Suprapubic skin (tissue), 4 donors: Measurements from ENCODE around the gene TNKS2. TPM values are rescaled to one million over a fixed set of nuclear protein-coding genes. Genes with fewer than 3 reads are reported as not detected.
A peak's percentile ranks its signal among the peaks of the same experiment; 100 is the strongest.

Source experiments
- DNase-seq, 2 donors: peaks; one replicate each; pipeline ENCODE4 v3.0.0-alpha.2; 2019; ENCODE audit warnings: low spot score in 2 of 2
- H3K27ac ChIP-seq: fragments of 200-600 bp; sonication (generic); one replicate; pipeline ENCODE4 v1.5.1; 2019
- H3K27me3 ChIP-seq: fragments of 200-600 bp; sonication (generic); one replicate; pipeline ENCODE4 v1.5.1; 2019
- H3K36me3 ChIP-seq: fragments of 200-600 bp; sonication (generic); one replicate; pipeline ENCODE4 v1.5.1; 2019
- H3K4me1 ChIP-seq: fragments of 200-600 bp; sonication (generic); one replicate; pipeline ENCODE4 v1.5.1; 2019
- H3K4me3 ChIP-seq: fragments of 200-600 bp; sonication (generic); one replicate; pipeline ENCODE4 v1.5.1; 2019; ENCODE audit warnings: mild to moderate bottlenecking
- H3K9me3 ChIP-seq: fragments of 200-600 bp; sonication (generic); one replicate; pipeline ENCODE4 v1.5.1; 2019
- CTCF ChIP-seq, 2 donors: fragments of 200-600 bp in 1 of 2; fragments of 450-650 bp in 1 of 2; sonication (generic) in 1 of 2; IDR thresholded peaks; one replicate each; pipeline ENCODE4 v1.5.1; 2016 to 2019; ENCODE audit warnings: antibody characterized with exemption in 2 of 2, mild to moderate bottlenecking in 1 of 2, moderate library complexity in 1 of 2
- EP300 ChIP-seq: sonication (generic); formaldehyde crosslinking; IDR thresholded peaks from one replicate; pipeline ENCODE4 v1.6.1; 2017; ENCODE audit warnings: antibody characterized with exemption
- POLR2A ChIP-seq, 2 donors: fragments of 450-650 bp; IDR thresholded peaks; one replicate each; pipeline ENCODE4 v1.6.1; 2017; ENCODE audit warnings: antibody characterized with exemption in 2 of 2, mild to moderate bottlenecking in 2 of 2, moderate library complexity in 2 of 2
- POLR2AphosphoS5 ChIP-seq, 3 donors: sonication (generic); formaldehyde crosslinking; IDR thresholded peaks; one replicate each; pipeline ENCODE4 v1.6.1; 2017; ENCODE audit warnings: antibody characterized with exemption in 3 of 3
- WGBS: methylation state at CpG from one replicate; pipeline ENCODE4 v1.1.5; 2018; 5-methylcytosine and 5-hydroxymethylcytosine counted together
- total RNA-seq, 4 donors: library from RNA; depleted of rRNA; stranded (reverse); fragments of >200 nt; gene quantifications; one replicate each; pipeline ENCODE4 v1.1.0, GENCODE V29; 2016

The TNKS2 gene
- total RNA-seq, 4 donors from 2014 or later, result 33.8 to 69.4 (median 47.0) TPM

GRCh38 chr10:91797048-91797690, 1.1 kb upstream of the TNKS2 start:
- TF ChIP-seq POLR2A (IDR thresholded peaks at IDR 0.05), result no peak
- TF ChIP-seq EP300, result no peak
- H3K9me3 ChIP-seq, result no peaks in the 10 kb centered on the region
- H3K4me3 ChIP-seq, result peak overlapping the region; percentile 67
- 39% methylated on average over 3 of the region's 3 CpGs for WGBS
- peaks cover 47% of the 10 kb centered on the region for H3K4me1 ChIP-seq
- H3K27ac ChIP-seq, result peak overlapping the region; percentile 95
- no peak for DNase-seq
- no peaks in the 10 kb centered on the region for H3K27me3 ChIP-seq
- H3K36me3 ChIP-seq, result no peaks in the 10 kb centered on the region

- no peaks in the 10 kb centered on the region for H3K27me3 ChIP-seq
- peak overlapping the region; percentile 95 for H3K27ac ChIP-seq
- DNase-seq, result peak; percentile 73 to 80
- TF ChIP-seq POLR2AphosphoS5 (IDR thresholded peaks at IDR 0.05), result no peak
- TF ChIP-seq EP300, result no peak
- TF ChIP-seq POLR2A (IDR thresholded peaks at IDR 0.05), result no peak
- TF ChIP-seq CTCF (IDR thresholded peaks at IDR 0.05), result no peak
- peaks cover 53% of the 10 kb centered on the region for H3K4me1 ChIP-seq
- WGBS, result under 1% methylated on average over 22 of the region's 54 CpGs
- H3K36me3 ChIP-seq, result no peaks in the 10 kb centered on the region
- peak overlapping the region; percentile 67 for H3K4me3 ChIP-seq
- no peaks in the 10 kb centered on the region for H3K9me3 ChIP-seq
These were observed 704 bp downstream of the TNKS2 start for GRCh38 chr10:91798649-91799611.

GRCh38 chr10:91799612-91799975, 1.4 kb downstream of the TNKS2 start:
- no peaks in the 10 kb centered on the region for H3K9me3 ChIP-seq
- peak overlapping the region; percentile 67 for H3K4me3 ChIP-seq
- H3K27me3 ChIP-seq, result no peaks in the 10 kb centered on the region
- no peaks in the 10 kb centered on the region for H3K36me3 ChIP-seq
- H3K4me1 ChIP-seq, result peaks cover 57% of the 10 kb centered on the region
- 18% methylated on average over 4 of the region's 4 CpGs for WGBS
- no peak for TF ChIP-seq POLR2A (IDR thresholded peaks at IDR 0.05)
- TF ChIP-seq EP300, result no peak
- TF ChIP-seq POLR2AphosphoS5 (IDR thresholded peaks at IDR 0.05), result no peak
- TF ChIP-seq CTCF (IDR thresholded peaks at IDR 0.05), result no peak
- DNase-seq, result no peak
- peak overlapping the region; percentile 95 for H3K27ac ChIP-seq

- no peak for TF ChIP-seq POLR2AphosphoS5 (IDR thresholded peaks at IDR 0.05)
- TF ChIP-seq POLR2A (IDR thresholded peaks at IDR 0.05), result no peak
- no peak for TF ChIP-seq CTCF (IDR thresholded peaks at IDR 0.05)
- no peak for TF ChIP-seq EP300
- Histone ChIP-seq H3K9me3 (no peaks in the 10 kb centered on the region), H3K27ac (no peak overlapping the region), H3K4me1 (peaks cover 61% of the 10 kb centered on the region), H3K27me3 (no peaks in the 10 kb centered on the region), H3K36me3 (no peaks in the 10 kb centered on the region), H3K4me3 (peak overlapping the region; percentile 67)
- 30% methylated on average over 5 of the region's 5 CpGs for WGBS
- no peak for DNase-seq
These were observed 2.0 kb downstream of the TNKS2 start for GRCh38 chr10:91800182-91800581.

GRCh38 chr10:91800756-91801155, 2.5 kb downstream of the TNKS2 start:
- Histone ChIP-seq H3K36me3 (no peaks in the 10 kb centered on the region), H3K27ac (no peak overlapping the region), H3K27me3 (no peaks in the 10 kb centered on the region), H3K9me3 (no peaks in the 10 kb centered on the region), H3K4me1 (peaks cover 65% of the 10 kb centered on the region), H3K4me3 (peak overlapping the region; percentile 67)
- DNase-seq, result no peak
- TF ChIP-seq POLR2AphosphoS5 (IDR thresholded peaks at IDR 0.05) (no peak), EP300 (no peak), CTCF (IDR thresholded peaks at IDR 0.05) (no peak), POLR2A (IDR thresholded peaks at IDR 0.05) (no peak)
- WGBS, result 65% methylated on average over 1 of the region's 1 CpG
